K562 (cell line): ENCODE results near the gene RSPH1. TPM values are rescaled to one million over a fixed set of nuclear protein-coding genes. Genes with fewer than 3 reads are reported as not detected.

ENCODE experiments used
- ARID3B ChIP-seq: fragments of 250-450 bp; sonication (Bioruptor Pico); IDR thresholded peaks from 2 replicates; pipeline ENCODE4 v1.4.0; 2020; ENCODE audit warnings: borderline replicate concordance
- KLF10 ChIP-seq: fragments of 250-450 bp; sonication (Bioruptor Pico); IDR thresholded peaks from 2 replicates; pipeline ENCODE4 v1.6.1; 2021; ENCODE audit warnings: matching md5 sums
- MGA ChIP-seq: fragments of 450-650 bp; IDR thresholded peaks from 2 replicates; pipeline ENCODE4 v1.6.1; 2016; ENCODE audit warnings: mild to moderate bottlenecking, moderate library complexity
- MTA2 ChIP-seq: fragments of 450-650 bp; IDR thresholded peaks from 2 replicates; pipeline ENCODE4 v1.6.1; 2016; ENCODE audit warnings: low read depth
- MYC ChIP-seq, 2 experiments: fragments of 250-450 bp in 1 of 2; sonication (Bioruptor Pico) in 1 of 2; IDR thresholded peaks; 2 replicates each; pipeline versions ENCODE4 v1.5.1 to v1.6.1; 2012 to 2021; ENCODE audit warnings: low read depth in 2 of 2, borderline replicate concordance in 1 of 2, improper control_type of control experiment in 1 of 2, low read length in 1 of 2, mild to moderate bottlenecking in 1 of 2, moderate library complexity in 1 of 2
- PHB ChIP-seq: fragments of 250-450 bp; sonication (Bioruptor Pico); IDR thresholded peaks from 2 replicates; pipeline ENCODE4 v1.5.0; 2021
- RBBP5 ChIP-seq: fragments of 200-600 bp; sonication (generic); IDR thresholded peaks from 2 replicates; pipeline ENCODE4 v1.6.1; 2012; ENCODE audit warnings: borderline replicate concordance, mild to moderate bottlenecking, low read length, control low read depth, inconsistent platforms; ENCODE audit not compliant: insufficient read depth, poor library complexity, severe bottlenecking
- RUNX1 ChIP-seq: sonication (generic); IDR thresholded peaks from 2 replicates; pipeline ENCODE4 v1.6.1; 2016; ENCODE audit warnings: antibody characterized with exemption, low read depth
- SMAD1 ChIP-seq: fragments of 150-350 bp; IDR thresholded peaks from 2 replicates; pipeline ENCODE4 v1.6.1; 2014; ENCODE audit warnings: low read length, low read depth; ENCODE audit not compliant: partially characterized antibody
- SRSF9 ChIP-seq: fragments of 200-400 bp; formaldehyde crosslinking; IDR thresholded peaks from 2 replicates; pipeline ENCODE4 v1.6.1; 2017; ENCODE audit warnings: low read depth, low read length, borderline replicate concordance
- ZBTB26 ChIP-seq: fragments of 450-650 bp; formaldehyde crosslinking; IDR thresholded peaks from 2 replicates; pipeline ENCODE4 v1.4.0; 2022; ENCODE audit warnings: missing genetic modification characterization
- ZNF277 ChIP-seq: fragments of 250-450 bp; sonication (Bioruptor Pico); IDR thresholded peaks from 2 replicates; pipeline ENCODE4 v1.8.0; 2022; ENCODE audit warnings: inconsistent platforms, mild to moderate bottlenecking, moderate library complexity, borderline replicate concordance
- polyA plus RNA-seq, 8 experiments: library from polyadenylated mRNA; depleted of rRNA in 4 of 8; stranded (reverse) in 5 of 8; unstranded in 3 of 8; fragments of >200 nt; fragmentation: Nextera tagmentation in 2 of 8; fragmentation: Illumina TruSeq in 1 of 8; extraction: Ambion mirVana in 2 of 8; extraction: Trizol in 1 of 8; gene quantifications; 2 replicates each; pipeline versions ENCODE4 v1.2.1 to v1.2.3, GENCODE V29; 2011 to 2014; ENCODE audit warnings: inconsistent platforms in 1 of 8, missing spikeins in 1 of 8
- total RNA-seq, 7 experiments: library from RNA; depleted of rRNA in 6 of 7; stranded (reverse); fragments of >200 nt in 6 of 7; fragmentation: Illumina TruSeq in 2 of 7; extraction: Trizol in 2 of 7; gene quantifications; 2 replicates each; pipeline versions ENCODE4 v1.2.1 to v1.2.3, GENCODE V29; 2011 to 2021; ENCODE audit warnings: low replicate concordance in 1 of 7

RSPH1 gene
- total and polyA plus RNA-seq, 9 of the 15 experiments (the other 6 are each of a cell fraction or from before 2014, with no cell fraction given) = 0.17 TPM; not detected in 8

GRCh38 chr21:42544544-42544943 lies 48.5 kb upstream of the RSPH1 start (continued):
- peak; percentile 70 for TF ChIP-seq MYC (IDR thresholded peaks at IDR 0.05; ENCODE audit: low read depth, low read length)
- TF ChIP-seq MYC (CRISPR knock-in tag; IDR thresholded peaks at IDR 0.05; ENCODE audit: borderline replicate concordance, low read depth) = 0 out of 2 replicates have a peak, but pooled peaks have one; percentile 2
- no peak for TF ChIP-seq ZNF277 (CRISPR knock-in tag)
- peak; percentile 68 for TF ChIP-seq MGA
- TF ChIP-seq MTA2 = no peak
- TF ChIP-seq RUNX1 = no peak
- no peak for TF ChIP-seq PHB
- no peak for TF ChIP-seq ZBTB26
- no peak for TF ChIP-seq SMAD1
- no peak for TF ChIP-seq SRSF9
- no peak for TF ChIP-seq ARID3B (CRISPR knock-in tag)
- peak; percentile 14 for TF ChIP-seq RBBP5
- no peak for TF ChIP-seq KLF10 (CRISPR knock-in tag)
